Fibroblast of upper back skin (primary cell): ENCODE data around the gene OR5D16.
"Not testable (repeated sequence)": the region's sequence is repeated elsewhere in the genome, so short reads cannot be mapped to it uniquely, and the experiment has no call there.

Source experiments
- DNase-seq: peaks from one replicate; pipeline ENCODE4 v3.0.0-alpha.2; 2013

The OR5D16 gene

GRCh38 chr11:55838452-55838851 lies at the start of gene OR5D16:
Gene OR5D16, plus strand, starts transcription at chr11:55838752. Its CDS starts 0 bp downstream, at chr11:55838752.
- DNase-seq, result no peak

DNA sequence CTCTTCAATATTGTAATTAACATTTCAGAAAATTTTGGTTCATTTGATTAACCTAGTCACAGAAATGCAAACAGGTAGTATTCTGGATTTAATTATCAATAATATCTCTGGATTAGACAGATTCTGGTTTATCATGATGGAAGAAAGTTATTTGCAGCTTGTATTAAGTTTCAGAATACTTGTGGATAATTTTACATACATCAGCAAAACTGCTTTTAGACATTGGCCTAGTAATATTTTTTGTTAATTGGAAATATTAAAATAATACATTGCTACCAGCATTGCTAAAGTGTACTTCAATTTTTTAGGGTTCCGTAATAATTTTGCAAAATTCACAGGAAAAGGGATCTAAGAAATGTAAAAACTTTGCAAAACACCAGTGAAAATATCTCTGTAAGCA lies 46.9 kb upstream of the OR5D16 start:
- DNase-seq, result no peak

DNA sequence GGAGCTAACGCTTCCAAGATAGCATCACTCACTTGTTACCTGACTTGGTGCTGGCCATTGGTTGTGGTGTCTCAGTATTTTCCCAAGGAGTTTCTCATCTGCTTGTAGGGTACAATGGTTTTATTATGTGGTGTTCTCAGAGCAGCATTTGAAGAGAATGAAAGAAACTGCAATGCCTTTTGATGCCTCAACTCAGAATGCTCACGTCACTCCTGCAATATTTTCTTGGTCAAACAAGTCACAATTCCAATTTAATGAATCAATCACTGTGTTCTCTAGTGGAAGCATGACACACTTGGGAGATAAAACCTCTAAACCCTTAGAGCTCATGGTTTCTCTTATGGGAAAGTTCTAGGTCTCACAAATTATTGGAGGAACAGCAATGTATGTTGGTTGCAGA lies 45.2 kb upstream of the OR5D16 start:
- no peak for DNase-seq

DNA sequence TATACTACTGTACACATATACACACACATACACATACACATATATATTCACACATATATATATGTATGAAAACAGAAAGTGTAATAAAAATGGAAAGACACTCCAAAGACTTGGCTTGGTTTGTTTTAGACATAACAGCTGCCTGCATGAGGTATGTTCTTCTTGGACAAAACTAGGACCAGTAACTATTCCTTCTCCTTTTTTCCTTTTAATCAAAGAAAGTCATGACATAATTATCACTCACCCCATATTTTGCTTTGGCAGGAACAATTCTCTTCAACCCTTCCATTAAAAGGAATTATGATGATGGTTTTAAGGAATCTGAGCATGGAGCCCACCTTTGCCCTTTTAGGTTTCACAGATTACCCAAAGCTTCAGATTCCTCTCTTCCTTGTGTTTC lies 43.3 kb upstream of the OR5D16 start, which contains the start of gene OR5D14:
OR5D14 (plus strand) TSS at position 301 of the 400 bp plus-strand sequence; CDS start at position 301, 0 bp downstream.
- DNase-seq, result no peak

DNA sequence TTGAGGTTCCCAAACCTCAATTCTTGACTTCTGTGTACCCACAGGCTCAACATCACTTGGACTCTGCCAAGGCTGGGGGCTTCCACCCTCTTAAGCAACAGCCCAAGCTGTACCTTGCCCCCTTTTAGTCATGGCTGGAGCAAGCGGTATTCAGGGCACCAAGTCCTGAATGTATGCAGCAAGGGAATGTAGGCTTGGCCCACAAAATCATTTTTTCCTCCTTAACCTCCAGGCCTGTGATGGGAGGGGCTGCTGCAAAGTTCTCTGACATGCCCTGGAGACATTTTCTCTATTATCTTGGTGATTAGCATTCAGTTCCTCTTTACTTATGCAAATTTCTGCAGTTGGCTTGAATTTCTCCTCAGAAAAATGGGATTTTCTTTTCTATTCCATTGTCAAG lies 32.3 kb upstream of the OR5D16 start:
- DNase-seq, result no peak

GRCh38 chr11:55811067-55811466 lies 27.5 kb upstream of the OR5D16 start, which contains the start of gene OR5L1:
Gene OR5L1, plus strand, starts transcription at chr11:55811367. Its CDS starts 100 bp downstream, at chr11:55811467.
- DNase-seq, result no peak

DNA sequence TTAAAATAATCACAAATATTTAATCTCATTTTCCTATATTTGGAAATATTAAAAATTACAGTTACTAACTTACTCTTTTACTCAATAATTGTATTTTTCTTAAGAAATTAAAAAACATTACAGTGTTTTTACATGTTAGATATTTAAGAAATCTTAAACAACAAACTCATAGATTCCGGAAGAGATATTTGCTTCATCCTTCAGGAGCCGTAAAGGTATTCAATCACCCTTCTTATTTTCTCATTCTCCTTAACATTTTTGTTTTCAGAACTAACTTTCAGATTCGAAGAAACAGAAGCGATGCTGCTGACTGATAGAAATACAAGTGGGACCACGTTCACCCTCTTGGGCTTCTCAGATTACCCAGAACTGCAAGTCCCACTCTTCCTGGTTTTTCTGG lies 19.2 kb upstream of the OR5D16 start, which contains the start of gene OR5D18:
OR5D18 (plus strand) TSS at position 301 of the 400 bp plus-strand sequence; CDS start at position 301, 0 bp downstream.
- DNase-seq, result no peak

- no peak for DNase-seq
Observed at GRCh38 chr11:55826919-55827318, 11.6 kb upstream of the OR5D16 start, which contains the start of gene OR5L2. Gene OR5L2, plus strand, starts transcription at chr11:55827219. Its CDS starts 0 bp downstream, at chr11:55827219.

- DNase-seq, result no peak
Observed at GRCh38 chr11:55847453-55847852, 8.9 kb downstream of the OR5D16 start.

DNA sequence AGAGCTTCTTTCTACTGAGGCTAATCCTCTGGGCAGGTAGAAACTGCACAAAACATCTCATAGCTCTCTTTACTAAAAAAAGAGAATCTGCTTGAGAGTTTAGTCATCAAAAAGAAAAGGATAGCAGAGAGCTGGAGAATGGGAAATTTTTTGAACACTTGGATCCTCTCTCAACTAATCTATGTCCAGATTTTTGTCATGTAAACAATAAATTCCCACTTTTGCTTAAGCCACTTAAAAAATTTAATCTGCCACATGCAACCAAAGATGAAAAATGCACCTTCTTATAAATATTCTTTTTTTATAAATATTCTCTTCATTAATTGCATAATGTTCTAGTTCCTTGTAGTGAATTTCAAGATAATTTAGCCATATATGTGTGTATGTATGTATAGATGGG lies 10.5 kb downstream of the OR5D16 start:
- no peak for DNase-seq

DNA sequence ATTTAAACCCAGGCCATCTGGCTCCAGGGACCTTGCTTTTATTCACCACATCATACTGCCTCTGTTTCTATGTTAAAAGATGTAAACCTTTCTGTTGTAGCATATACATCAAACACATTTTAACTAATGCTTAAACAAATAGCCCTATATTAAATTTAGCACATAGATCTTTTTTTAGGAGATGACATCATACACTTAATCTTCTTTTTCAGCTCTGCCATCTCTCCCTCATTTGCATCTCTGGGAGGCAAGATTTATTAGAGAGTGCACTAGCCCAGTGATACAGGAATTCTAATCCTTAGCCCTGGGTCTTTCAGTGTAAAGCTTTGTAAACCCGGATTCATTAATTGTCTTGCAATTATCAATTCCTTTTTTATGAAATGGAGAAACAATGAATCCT lies 13.6 kb downstream of the OR5D16 start:
- no peak for DNase-seq

DNA sequence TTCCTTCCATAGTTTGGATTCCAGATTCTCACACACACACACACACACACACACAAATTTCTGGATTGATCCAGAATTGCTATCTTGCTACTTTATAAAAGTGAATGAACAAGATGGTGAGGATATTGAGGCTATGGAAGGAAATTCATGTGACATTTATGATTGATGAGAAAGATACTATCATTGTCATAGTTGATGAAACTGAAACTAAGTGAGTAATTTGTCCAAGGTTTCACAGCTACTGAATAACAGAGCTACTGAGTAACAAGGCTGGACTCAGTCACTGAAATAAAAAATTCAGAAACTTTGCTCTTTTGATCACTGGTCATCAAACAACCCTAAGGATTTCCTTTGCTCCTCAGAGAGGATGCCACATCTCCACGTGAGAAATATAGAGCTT lies 16.2 kb downstream of the OR5D16 start:
- no peak for DNase-seq

- DNase-seq, result not testable (repeated sequence)
Observed at GRCh38 chr11:55867354-55867753, 28.8 kb downstream of the OR5D16 start.

DNA sequence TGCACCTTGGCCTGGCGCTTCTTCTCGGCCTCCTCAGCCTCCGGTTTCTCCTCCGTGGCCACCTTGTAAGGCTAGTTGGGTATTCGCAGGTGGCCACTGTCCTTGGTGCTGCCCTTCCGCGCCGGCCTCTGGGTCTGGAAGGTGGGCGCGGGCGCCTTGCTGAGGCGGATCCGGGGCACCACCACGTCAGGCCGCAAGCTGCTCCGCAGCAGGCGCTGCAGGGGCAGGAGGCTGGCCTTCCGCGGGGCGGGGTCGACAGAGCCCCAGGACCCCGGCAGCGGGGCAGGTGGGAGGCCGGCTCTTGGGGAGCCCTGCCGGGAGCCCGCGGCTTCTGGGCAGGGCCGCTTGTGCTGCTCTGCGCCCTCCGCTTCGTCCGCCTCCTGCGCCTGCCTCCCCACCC lies 34.2 kb downstream of the OR5D16 start:
- not testable (repeated sequence) for DNase-seq

DNA sequence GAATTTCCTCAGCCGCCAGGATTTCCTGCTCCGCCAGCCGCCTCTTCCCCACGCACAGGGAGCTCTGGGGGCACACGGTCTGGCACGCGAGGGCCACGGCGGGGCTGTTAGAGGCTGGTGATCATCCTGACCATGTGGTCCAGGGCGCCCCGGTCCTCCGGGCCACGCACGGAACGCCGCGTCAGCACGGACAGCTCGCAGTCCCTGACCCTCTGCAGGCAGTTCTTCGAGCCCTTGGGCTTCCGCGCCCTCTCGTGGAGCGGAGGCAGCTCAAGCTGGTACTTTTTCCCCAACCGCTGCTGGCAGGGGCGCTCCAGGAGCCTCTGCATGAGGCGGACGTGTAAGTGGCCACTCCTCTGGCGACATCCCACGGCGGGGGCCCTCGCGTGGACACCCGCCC lies 34.6 kb downstream of the OR5D16 start:
- DNase-seq, result not testable (repeated sequence)

DNA sequence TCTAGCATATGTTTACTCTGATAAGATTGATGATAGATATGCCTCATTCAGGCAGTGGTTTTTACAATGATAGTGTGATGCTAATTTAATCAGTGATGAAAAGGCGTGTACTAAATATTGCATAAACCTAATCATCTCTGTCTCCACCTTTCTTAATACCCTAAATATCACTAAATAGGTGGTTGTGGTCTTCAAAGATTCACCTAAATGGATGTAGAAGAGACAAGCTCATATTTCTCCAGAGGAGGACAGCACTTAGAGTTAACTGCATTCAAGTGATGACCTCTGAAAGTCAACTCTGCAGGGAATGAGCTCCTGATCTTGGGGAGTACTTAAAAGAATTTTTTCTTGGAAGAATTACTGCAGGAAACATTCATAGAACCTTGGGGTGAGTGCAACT lies 44.4 kb downstream of the OR5D16 start, which contains the start of gene TRIM51:
TRIM51 (plus strand) TSS at position 301 of the 400 bp plus-strand sequence. CDS start 2,132 bp downstream, outside the sequence.
- DNase-seq, result not testable (repeated sequence)

DNA sequence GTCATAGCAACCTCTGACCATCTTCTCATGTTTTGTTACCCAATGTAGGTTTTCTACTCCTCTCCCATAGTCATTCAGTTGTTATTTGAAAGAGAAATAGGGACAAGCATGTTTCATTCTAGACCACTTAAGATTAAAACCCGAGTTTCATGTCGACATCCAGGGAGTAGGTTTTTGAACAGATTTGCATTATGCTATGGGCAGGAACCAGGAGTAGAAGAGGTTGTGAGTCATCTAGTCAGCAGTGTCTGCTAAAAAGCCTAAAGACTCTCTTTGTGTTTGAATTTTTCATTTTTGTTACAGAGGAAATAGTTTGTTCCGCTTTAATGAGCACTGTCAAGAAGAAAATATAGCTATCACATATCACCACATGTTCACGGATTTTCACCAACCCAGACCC lies 46.4 kb downstream of the OR5D16 start:
- DNase-seq, result not testable (repeated sequence)

GRCh38 chr11:55885481-55885880 lies 46.9 kb downstream of the OR5D16 start:
- not testable (repeated sequence) for DNase-seq
